ENCODE results near the gene USHBP1.

The USHBP1 gene

DNA sequence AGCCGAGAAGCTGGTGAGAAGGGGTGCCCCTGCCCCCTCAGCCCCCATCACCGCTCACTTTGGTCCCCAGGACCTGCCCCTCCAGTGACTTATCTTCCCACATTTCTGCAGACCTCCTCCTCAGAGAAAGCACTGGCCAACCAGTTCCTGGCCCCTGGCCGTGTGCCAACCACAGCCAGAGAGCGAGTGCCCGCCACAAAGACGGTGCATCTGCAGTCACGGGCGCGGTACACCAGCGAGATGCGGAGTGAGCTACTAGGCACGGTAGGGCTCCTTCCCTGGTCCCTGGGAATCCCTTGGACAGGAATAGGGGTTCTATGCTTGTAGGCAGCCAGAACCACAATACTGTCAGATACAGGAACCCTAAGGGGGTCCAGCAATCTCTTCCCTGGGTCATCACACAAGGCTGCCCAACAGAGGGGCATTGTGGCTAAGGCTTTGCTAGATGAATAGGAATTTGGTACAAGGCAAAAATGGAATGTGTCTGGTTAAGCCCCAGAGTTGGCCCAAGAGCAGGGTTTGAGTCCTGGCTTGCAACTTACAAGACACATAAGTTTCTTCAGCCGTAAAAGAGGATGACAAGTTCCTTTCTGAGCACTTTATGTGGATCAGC, 48.4 kb downstream of the USHBP1 start:
- no peak for ATAC-seq (ENCODE audit: insufficient read depth, low read depth)
- Histone ChIP-seq H3K4me3 (ENCODE audit: low read depth in 1 of 2, low read length in 2 of 2) (peak overlapping the region in 1 of 2 experiments; percentile 68; a peak in 2 of 4 replicates), H3K9ac (ENCODE audit: low read depth, low read length) (peak overlapping the region; percentile 80)

DNA sequence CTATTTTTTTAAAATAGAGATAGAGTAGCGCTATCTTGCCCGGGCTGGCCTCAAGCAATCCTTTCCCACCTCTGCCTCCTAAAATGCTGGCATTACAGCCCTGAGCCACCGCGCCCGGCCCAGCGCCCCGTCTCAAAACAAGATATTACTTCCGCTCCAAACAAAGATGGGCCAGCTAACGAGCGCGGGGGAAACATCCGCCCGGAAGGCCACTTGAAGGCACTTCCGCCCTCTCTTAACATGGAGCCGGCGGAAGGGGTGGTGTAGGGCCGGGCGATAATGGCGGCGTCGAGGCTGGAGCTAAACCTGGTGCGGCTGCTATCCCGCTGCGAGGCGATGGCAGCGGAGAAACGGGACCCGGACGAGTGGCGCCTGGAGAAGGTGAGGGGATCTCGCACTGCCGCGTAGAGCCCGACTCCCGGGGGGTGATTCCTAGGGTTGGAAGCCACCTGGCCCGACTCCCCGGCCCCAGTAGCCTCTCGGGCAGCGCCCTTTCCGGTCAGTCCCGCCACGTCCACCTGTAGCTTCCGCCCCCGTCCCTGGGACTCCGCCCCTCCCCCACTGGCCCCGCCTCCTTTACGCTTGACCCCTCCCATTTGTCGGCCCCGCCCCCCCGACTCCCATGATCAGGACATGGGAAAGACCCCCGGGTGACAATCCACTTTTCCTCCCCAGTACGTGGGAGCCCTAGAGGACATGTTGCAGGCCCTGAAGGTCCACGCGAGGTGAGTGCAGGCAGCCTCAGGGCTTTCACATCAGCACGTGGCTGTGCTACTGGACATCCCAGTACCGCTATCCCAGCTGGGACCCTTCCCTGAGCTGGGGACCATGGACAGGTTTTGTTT, 49.2 kb downstream of the USHBP1 start, which contains the start of gene USE1:
Gene USE1 (plus strand): TSS at position 231 of the 845 bp plus-strand sequence. CDS start 49 bp downstream, at position 280.
- Histone ChIP-seq H3K36me3 (ENCODE audit: insufficient read depth, low read length) (peaks cover 53% of the 10 kb centered on the region), H3K9me3 (ENCODE audit: insufficient read depth, low read length, severe bottlenecking) (no peaks in the 10 kb centered on the region), H3K9ac (ENCODE audit: low read depth, low read length) (peak within 1 kb of the TSS; percentile 80), H3K4me3 (ENCODE audit: low read depth in 1 of 2, low read length in 2 of 2) (peak within 1 kb of the TSS; percentile 27 to 68; a peak in 3 of 4 replicates), H3K4me2 (ENCODE audit: insufficient read depth, low read length) (peak within 1 kb of the TSS; percentile 79), H3K79me2 (ENCODE audit: insufficient read depth, low read length) (peaks cover 7% of the 10 kb centered on the region), H4K20me1 (ENCODE audit: insufficient read depth, low read length) (no peaks in the 10 kb centered on the region), H3K4me1 (ENCODE audit: insufficient read depth, low read length) (peaks cover 16% of the 10 kb centered on the region), H2AFZ (ENCODE audit: low read depth, low read length) (peak within 1 kb of the TSS; percentile 70), H3K27ac (ENCODE audit: low read length) (peak within 1 kb of the TSS; percentile 91), H3K27me3 (ENCODE audit: insufficient read depth, low read length, poor library complexity) (no peaks in the 10 kb centered on the region)
- TF ChIP-seq, protein P1, sequence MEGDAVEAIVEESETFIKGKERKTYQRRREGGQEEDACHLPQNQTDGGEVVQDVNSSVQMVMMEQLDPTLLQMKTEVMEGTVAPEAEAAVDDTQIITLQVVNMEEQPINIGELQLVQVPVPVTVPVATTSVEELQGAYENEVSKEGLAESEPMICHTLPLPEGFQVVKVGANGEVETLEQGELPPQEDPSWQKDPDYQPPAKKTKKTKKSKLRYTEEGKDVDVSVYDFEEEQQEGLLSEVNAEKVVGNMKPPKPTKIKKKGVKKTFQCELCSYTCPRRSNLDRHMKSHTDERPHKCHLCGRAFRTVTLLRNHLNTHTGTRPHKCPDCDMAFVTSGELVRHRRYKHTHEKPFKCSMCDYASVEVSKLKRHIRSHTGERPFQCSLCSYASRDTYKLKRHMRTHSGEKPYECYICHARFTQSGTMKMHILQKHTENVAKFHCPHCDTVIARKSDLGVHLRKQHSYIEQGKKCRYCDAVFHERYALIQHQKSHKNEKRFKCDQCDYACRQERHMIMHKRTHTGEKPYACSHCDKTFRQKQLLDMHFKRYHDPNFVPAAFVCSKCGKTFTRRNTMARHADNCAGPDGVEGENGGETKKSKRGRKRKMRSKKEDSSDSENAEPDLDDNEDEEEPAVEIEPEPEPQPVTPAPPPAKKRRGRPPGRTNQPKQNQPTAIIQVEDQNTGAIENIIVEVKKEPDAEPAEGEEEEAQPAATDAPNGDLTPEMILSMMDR (IDR thresholded peaks at IDR 0.05; ENCODE audit: borderline replicate concordance, extremely low read depth, low read length, poor library complexity, severe bottlenecking) = no peak
- no peak for TF ChIP-seq EZH2 (IDR thresholded peaks at IDR 0.05; ENCODE audit: borderline replicate concordance, low read depth, low read length, severe bottlenecking)
- ATAC-seq (ENCODE audit: insufficient read depth, low read depth) (peak; percentile 97), DNase-seq (peak; percentile 91)

More for the DNA sequence above, 48.4 kb downstream of the USHBP1 start:
- Histone ChIP-seq H3K4me2 (ENCODE audit: insufficient read depth, low read length) (peak overlapping the region; percentile 79), H3K4me1 (ENCODE audit: insufficient read depth, low read length) (peaks cover 16% of the 10 kb centered on the region), H3K36me3 (ENCODE audit: insufficient read depth, low read length) (peaks cover 46% of the 10 kb centered on the region), H3K27me3 (ENCODE audit: insufficient read depth, low read length, poor library complexity) (no peaks in the 10 kb centered on the region), H2AFZ (ENCODE audit: low read depth, low read length) (no peak overlapping the region), H3K27ac (ENCODE audit: low read length) (peak overlapping the region; percentile 91), H3K9me3 (ENCODE audit: insufficient read depth, low read length, severe bottlenecking) (no peaks in the 10 kb centered on the region), H3K79me2 (ENCODE audit: insufficient read depth, low read length) (peaks cover 7% of the 10 kb centered on the region), H4K20me1 (ENCODE audit: insufficient read depth, low read length) (no peaks in the 10 kb centered on the region)
- TF ChIP-seq, protein P1 (IDR thresholded peaks at IDR 0.05; ENCODE audit: borderline replicate concordance, extremely low read depth, low read length, poor library complexity, severe bottlenecking) = no peak
- TF ChIP-seq EZH2 (IDR thresholded peaks at IDR 0.05; ENCODE audit: borderline replicate concordance, low read depth, low read length, severe bottlenecking) = no peak
- DNase-seq = no peak

DNA sequence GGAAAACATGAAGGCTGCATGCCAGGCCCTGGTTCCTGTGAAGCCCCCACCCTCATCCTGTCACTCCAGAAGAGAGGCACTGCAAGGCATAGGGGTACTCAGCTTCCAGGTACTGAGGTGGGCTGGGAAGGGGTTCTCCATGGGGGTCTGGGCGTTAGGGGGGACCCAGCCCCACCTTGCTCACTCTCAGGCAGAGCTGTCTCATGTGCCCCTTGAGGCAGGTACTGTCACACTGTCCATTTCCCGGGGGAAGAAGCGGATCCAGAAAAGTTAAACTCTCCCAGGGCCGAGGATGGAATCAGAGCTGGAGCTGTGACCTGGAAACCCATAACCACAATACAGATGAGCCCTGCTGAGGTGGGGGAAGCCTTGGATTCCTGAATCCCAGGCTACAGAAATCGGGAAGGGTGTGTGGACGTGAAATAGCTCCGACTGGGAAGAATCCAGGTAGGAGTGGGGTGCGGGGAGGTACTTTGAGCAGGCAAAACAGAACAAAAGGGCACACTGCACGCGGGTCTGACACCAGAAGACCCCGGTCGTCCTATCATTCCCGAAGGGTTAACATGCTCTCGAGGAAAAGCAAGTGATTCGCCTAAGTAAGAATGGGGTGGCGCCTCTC, 49.9 kb downstream of the USHBP1 start:
- H3K9me3 ChIP-seq (ENCODE audit: insufficient read depth, low read length, severe bottlenecking) = no peaks in the 10 kb centered on the region
- peaks cover 58% of the 10 kb centered on the region for H3K36me3 ChIP-seq (ENCODE audit: insufficient read depth, low read length)
- H2AFZ ChIP-seq (ENCODE audit: low read depth, low read length) = peak overlapping the region; percentile 60
- H3K27me3 ChIP-seq (ENCODE audit: insufficient read depth, low read length, poor library complexity) = no peaks in the 10 kb centered on the region
- peaks cover 16% of the 10 kb centered on the region for H3K4me1 ChIP-seq (ENCODE audit: insufficient read depth, low read length)
- H3K9ac ChIP-seq (ENCODE audit: low read depth, low read length) = peak overlapping the region; percentile 80
- H3K27ac ChIP-seq (ENCODE audit: low read length) = peak overlapping the region; percentile 91
- ATAC-seq (ENCODE audit: insufficient read depth, low read depth) (no peak; the same call in 2 of the 3 replicates), DNase-seq (no peak)
- H4K20me1 ChIP-seq (ENCODE audit: insufficient read depth, low read length) = no peaks in the 10 kb centered on the region
- TF ChIP-seq EZH2 (IDR thresholded peaks at IDR 0.05; ENCODE audit: borderline replicate concordance, low read depth, low read length, severe bottlenecking) = no peak
- TF ChIP-seq, protein P1 (IDR thresholded peaks at IDR 0.05; ENCODE audit: borderline replicate concordance, extremely low read depth, low read length, poor library complexity, severe bottlenecking) = no peak
- H3K4me2 ChIP-seq (ENCODE audit: insufficient read depth, low read length) = peak overlapping the region; percentile 79
- peak overlapping the region; percentile 27 to 68; a peak in 3 of 4 replicates for H3K4me3 ChIP-seq (ENCODE audit: low read depth in 1 of 2, low read length in 2 of 2)
- peaks cover 7% of the 10 kb centered on the region for H3K79me2 ChIP-seq (ENCODE audit: insufficient read depth, low read length)
